Measurements from ENCODE around the gene ABCC3.

Gene ABCC3

DNA sequence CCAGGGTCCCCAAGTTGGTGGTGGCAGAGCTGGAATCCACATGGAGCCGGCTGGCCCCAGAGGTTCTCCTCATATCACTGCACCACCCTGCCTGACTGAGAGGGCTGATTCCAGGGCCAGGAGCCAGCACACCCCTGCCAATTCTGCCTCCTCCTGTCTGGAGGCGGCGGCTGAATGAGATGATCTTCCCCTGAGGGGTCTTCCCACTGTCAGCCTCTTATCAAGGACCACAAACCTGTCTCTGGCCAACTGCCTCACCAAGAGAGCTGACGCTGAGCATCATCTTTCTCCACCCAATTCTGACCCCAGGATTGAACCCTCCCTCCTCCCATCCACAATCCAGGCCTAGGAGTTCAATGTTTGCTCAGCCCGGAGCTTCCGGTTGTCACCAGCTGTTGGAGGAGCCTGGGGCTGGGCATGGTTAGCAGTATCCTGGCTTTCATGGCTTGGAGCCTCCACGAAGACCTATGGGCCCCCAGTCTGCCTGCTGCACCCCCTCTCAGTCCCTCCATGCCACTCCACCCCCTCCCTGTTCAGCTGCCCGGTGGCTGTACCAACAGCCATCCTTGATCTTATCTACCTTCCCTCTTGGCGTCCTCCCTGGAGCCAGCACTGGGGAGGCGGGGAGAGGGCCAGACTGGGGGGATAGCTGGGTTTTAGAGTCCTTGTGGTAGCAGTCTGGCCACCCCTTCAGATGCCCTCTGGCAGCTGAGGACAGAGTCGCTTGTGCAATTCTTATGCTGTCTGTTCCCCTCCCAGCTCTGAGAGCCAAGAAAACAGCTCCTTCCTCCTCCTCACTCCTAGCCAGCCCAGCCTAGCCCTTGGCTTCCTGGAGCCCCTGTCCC is 25.6 kb downstream of the ABCC3 start:
- Histone ChIP-seq H3K36me3 (ENCODE audit: control insufficient read depth, insufficient read depth, low read length) (no peaks in the 10 kb centered on the region), H3K27me3 (ENCODE audit: control insufficient read depth, insufficient read depth, low read length) (no peaks in the 10 kb centered on the region), H3K9me3 (ENCODE audit: control insufficient read depth, insufficient read depth, low read length) (no peaks in the 10 kb centered on the region), H3K4me1 (ENCODE audit: control insufficient read depth, insufficient read depth, low read length) (peaks cover 4% of the 10 kb centered on the region; the same call in 1 of the 2 replicates), H3K4me3 (ENCODE audit: low read length) (no peak overlapping the region), H3K27ac (ENCODE audit: low read length) (no peak overlapping the region)
- DNase-seq (ENCODE audit: low read depth, low spot score) = no peak
- WGBS (ENCODE audit: insufficient coverage, insufficient read length) = no CpG with 5 or more reads among the region's 11 CpGs

DNA sequence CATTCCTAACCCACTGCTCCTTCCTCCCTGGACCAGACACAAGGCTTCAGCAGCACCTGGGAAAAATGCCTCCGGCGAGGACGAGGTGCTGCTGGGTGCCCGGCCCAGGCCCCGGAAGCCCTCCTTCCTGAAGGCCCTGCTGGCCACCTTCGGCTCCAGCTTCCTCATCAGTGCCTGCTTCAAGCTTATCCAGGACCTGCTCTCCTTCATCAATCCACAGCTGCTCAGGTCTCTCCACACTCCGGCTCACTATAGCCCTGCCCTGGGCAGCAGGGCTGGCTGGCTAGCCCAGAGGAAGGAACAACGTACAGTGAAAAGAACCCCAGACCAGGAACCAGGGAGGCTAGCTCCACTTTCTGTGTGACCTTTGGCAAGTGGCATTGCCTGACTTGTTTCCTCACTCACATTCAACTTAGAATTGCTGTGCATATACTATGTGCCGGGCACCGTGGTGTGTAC is 26.2 kb downstream of the ABCC3 start:
- Histone ChIP-seq H3K4me3 (ENCODE audit: low read length) (no peak overlapping the region), H3K36me3 (ENCODE audit: control insufficient read depth, insufficient read depth, low read length) (no peaks in the 10 kb centered on the region), H3K27me3 (ENCODE audit: control insufficient read depth, insufficient read depth, low read length) (no peaks in the 10 kb centered on the region), H3K9me3 (ENCODE audit: control insufficient read depth, insufficient read depth, low read length) (no peaks in the 10 kb centered on the region), H3K27ac (ENCODE audit: low read length) (no peak overlapping the region), H3K4me1 (ENCODE audit: control insufficient read depth, insufficient read depth, low read length) (peaks cover 4% of the 10 kb centered on the region; the same call in 1 of the 2 replicates)
- no peak for DNase-seq (ENCODE audit: low read depth, low spot score)
- WGBS (ENCODE audit: insufficient coverage, insufficient read length) = no CpG with 5 or more reads among the region's 10 CpGs

DNA sequence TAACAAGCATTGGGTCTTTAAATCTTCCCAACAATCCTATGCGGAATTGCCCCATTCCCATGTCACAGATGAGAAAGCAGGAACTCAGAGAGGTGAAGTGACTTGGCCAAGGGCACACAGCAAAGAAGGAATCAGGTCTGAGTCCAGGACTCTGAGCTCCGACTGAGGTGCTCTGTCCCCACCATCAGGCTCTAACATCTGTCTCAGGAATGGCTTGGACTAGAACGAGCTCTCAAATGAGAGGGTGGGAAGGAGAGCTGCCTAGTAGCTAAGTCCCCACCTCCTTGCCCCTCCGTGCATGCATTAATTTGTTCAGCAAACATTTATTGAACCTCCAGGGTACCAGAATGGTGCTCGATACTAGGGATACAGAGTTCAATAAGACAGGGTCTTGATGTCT is 26.7 kb downstream of the ABCC3 start:
- no peak overlapping the region for H3K27ac ChIP-seq (ENCODE audit: low read length)
- peaks cover 4% of the 10 kb centered on the region; the same call in 1 of the 2 replicates for H3K4me1 ChIP-seq (ENCODE audit: control insufficient read depth, insufficient read depth, low read length)
- no peaks in the 10 kb centered on the region for H3K36me3 ChIP-seq (ENCODE audit: control insufficient read depth, insufficient read depth, low read length)
- H3K4me3 ChIP-seq (ENCODE audit: low read length) = no peak overlapping the region
- H3K27me3 ChIP-seq (ENCODE audit: control insufficient read depth, insufficient read depth, low read length) = no peaks in the 10 kb centered on the region
- no CpG with 5 or more reads among the region's 5 CpGs for WGBS (ENCODE audit: insufficient coverage, insufficient read length)
- DNase-seq (ENCODE audit: low read depth, low spot score) = no peak
- no peaks in the 10 kb centered on the region for H3K9me3 ChIP-seq (ENCODE audit: control insufficient read depth, insufficient read depth, low read length)

GRCh38 chr17:50661795-50662391 is 27.2 kb downstream of the ABCC3 start:
- DNase-seq (ENCODE audit: low read depth, low spot score) = no peak
- Histone ChIP-seq H3K9me3 (ENCODE audit: control insufficient read depth, insufficient read depth, low read length) (no peaks in the 10 kb centered on the region), H3K27ac (ENCODE audit: low read length) (no peak overlapping the region), H3K4me1 (ENCODE audit: control insufficient read depth, insufficient read depth, low read length) (peaks cover 4% of the 10 kb centered on the region; the same call in 1 of the 2 replicates), H3K27me3 (ENCODE audit: control insufficient read depth, insufficient read depth, low read length) (no peaks in the 10 kb centered on the region), H3K36me3 (ENCODE audit: control insufficient read depth, insufficient read depth, low read length) (no peaks in the 10 kb centered on the region), H3K4me3 (ENCODE audit: low read length) (no peak overlapping the region)
- no CpG with 5 or more reads among the region's 9 CpGs for WGBS (ENCODE audit: insufficient coverage, insufficient read length)

GRCh38 chr17:50662632-50663225 is 28.0 kb downstream of the ABCC3 start:
- H3K27me3 ChIP-seq (ENCODE audit: control insufficient read depth, insufficient read depth, low read length) = no peaks in the 10 kb centered on the region
- no peak for DNase-seq (ENCODE audit: low read depth, low spot score)
- no peaks in the 10 kb centered on the region for H3K9me3 ChIP-seq (ENCODE audit: control insufficient read depth, insufficient read depth, low read length)
- WGBS (ENCODE audit: insufficient coverage, insufficient read length) = no CpG with 5 or more reads among the region's 9 CpGs
- H3K4me3 ChIP-seq (ENCODE audit: low read length) = no peak overlapping the region
- peaks cover 4% of the 10 kb centered on the region; the same call in 1 of the 2 replicates for H3K4me1 ChIP-seq (ENCODE audit: control insufficient read depth, insufficient read depth, low read length)
- no peaks in the 10 kb centered on the region for H3K36me3 ChIP-seq (ENCODE audit: control insufficient read depth, insufficient read depth, low read length)
- H3K27ac ChIP-seq (ENCODE audit: low read length) = no peak overlapping the region

- no peaks in the 10 kb centered on the region for H3K9me3 ChIP-seq (ENCODE audit: control insufficient read depth, insufficient read depth, low read length)
- no peak overlapping the region for H3K27ac ChIP-seq (ENCODE audit: low read length)
- WGBS (ENCODE audit: insufficient coverage, insufficient read length) = no CpG with 5 or more reads among the region's 10 CpGs
Measured at GRCh38 chr17:50663812-50664374, 29.2 kb downstream of the ABCC3 start.

DNA sequence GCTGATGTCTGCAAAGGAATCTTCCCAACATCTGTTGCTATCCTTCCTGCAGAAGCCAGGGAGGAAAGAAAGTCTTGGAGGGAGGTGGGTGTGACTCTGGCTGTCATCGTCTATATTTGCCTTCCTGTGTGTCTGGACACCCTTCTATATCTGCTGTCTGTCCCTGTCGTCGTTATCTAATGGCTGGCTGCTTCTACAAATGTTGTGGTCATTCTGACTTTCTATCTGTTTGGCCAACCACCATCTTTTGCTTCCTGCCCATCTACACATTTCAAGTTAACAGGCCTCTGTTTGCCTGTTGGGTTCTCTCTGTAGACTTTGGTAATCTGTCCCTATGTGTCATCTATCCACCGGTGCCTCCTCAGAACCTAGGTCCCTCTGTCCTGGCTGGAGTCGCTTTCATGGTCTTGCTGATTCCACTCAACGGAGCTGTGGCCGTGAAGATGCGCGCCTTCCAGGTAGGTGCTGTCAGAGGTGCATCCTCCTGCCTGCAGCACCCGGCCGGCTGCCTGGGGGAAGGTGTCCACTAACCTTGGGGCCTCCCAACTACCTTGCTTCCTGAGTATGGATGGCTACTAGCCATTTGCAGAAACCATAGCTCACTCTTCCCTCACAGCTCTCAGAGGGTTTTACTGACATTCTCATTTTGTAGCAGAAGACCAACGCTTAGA is 30.2 kb downstream of the ABCC3 start:
- no peak overlapping the region for H3K4me3 ChIP-seq (ENCODE audit: low read length)
- DNase-seq (ENCODE audit: low read depth, low spot score) = no peak
- H3K27me3 ChIP-seq (ENCODE audit: control insufficient read depth, insufficient read depth, low read length) = no peaks in the 10 kb centered on the region
- no peaks in the 10 kb centered on the region for H3K36me3 ChIP-seq (ENCODE audit: control insufficient read depth, insufficient read depth, low read length)
- no peak overlapping the region for H3K27ac ChIP-seq (ENCODE audit: low read length)
- no CpG with 5 or more reads among the region's 12 CpGs for WGBS (ENCODE audit: insufficient coverage, insufficient read length)
- peaks cover 7% of the 10 kb centered on the region for H3K4me1 ChIP-seq (ENCODE audit: control insufficient read depth, insufficient read depth, low read length)
- H3K9me3 ChIP-seq (ENCODE audit: control insufficient read depth, insufficient read depth, low read length) = no peaks in the 10 kb centered on the region

More at GRCh38 chr17:50663812-50664374, 29.2 kb downstream of the ABCC3 start:
- Histone ChIP-seq H3K4me1 (ENCODE audit: control insufficient read depth, insufficient read depth, low read length) (peaks cover 7% of the 10 kb centered on the region), H3K36me3 (ENCODE audit: control insufficient read depth, insufficient read depth, low read length) (no peaks in the 10 kb centered on the region), H3K4me3 (ENCODE audit: low read length) (no peak overlapping the region), H3K27me3 (ENCODE audit: control insufficient read depth, insufficient read depth, low read length) (no peaks in the 10 kb centered on the region)
- DNase-seq (ENCODE audit: low read depth, low spot score) = no peak

GRCh38 chr17:50665838-50666237 is 31.2 kb downstream of the ABCC3 start:
- H3K27ac ChIP-seq (ENCODE audit: low read length) = no peak overlapping the region
- H3K36me3 ChIP-seq (ENCODE audit: control insufficient read depth, insufficient read depth, low read length) = no peaks in the 10 kb centered on the region
- no CpG with 5 or more reads among the region's 5 CpGs for WGBS (ENCODE audit: insufficient coverage, insufficient read length)
- DNase-seq (ENCODE audit: low read depth, low spot score) = no peak
- H3K4me3 ChIP-seq (ENCODE audit: low read length) = no peak overlapping the region
- no peaks in the 10 kb centered on the region for H3K27me3 ChIP-seq (ENCODE audit: control insufficient read depth, insufficient read depth, low read length)
- peaks cover 7% of the 10 kb centered on the region for H3K4me1 ChIP-seq (ENCODE audit: control insufficient read depth, insufficient read depth, low read length)
- H3K9me3 ChIP-seq (ENCODE audit: control insufficient read depth, insufficient read depth, low read length) = no peaks in the 10 kb centered on the region

- Histone ChIP-seq H3K36me3 (ENCODE audit: control insufficient read depth, insufficient read depth, low read length) (no peaks in the 10 kb centered on the region), H3K4me1 (ENCODE audit: control insufficient read depth, insufficient read depth, low read length) (peaks cover 7% of the 10 kb centered on the region), H3K27me3 (ENCODE audit: control insufficient read depth, insufficient read depth, low read length) (no peaks in the 10 kb centered on the region), H3K4me3 (ENCODE audit: low read length) (no peak overlapping the region), H3K27ac (ENCODE audit: low read length) (no peak overlapping the region), H3K9me3 (ENCODE audit: control insufficient read depth, insufficient read depth, low read length) (no peaks in the 10 kb centered on the region)
- no peak for DNase-seq (ENCODE audit: low read depth, low spot score)
- WGBS (ENCODE audit: insufficient coverage, insufficient read length) = no CpG with 5 or more reads among the region's 8 CpGs
Measured at GRCh38 chr17:50666316-50666715, 31.6 kb downstream of the ABCC3 start.

Data from iPS DF 6.9 (cell line).